OCI-M1 (cell line): Measurements from ENCODE around the gene ATP5MC2.
"Not testable (repeated sequence)": the region's sequence is repeated elsewhere in the genome, so short reads cannot be mapped to it uniquely, and the experiment has no call there.

Experiments
- DNase-seq: peaks from one replicate; lab custom pipeline; 2025; lab: John Stamatoyannopoulos, UW

Gene ATP5MC2

DNA sequence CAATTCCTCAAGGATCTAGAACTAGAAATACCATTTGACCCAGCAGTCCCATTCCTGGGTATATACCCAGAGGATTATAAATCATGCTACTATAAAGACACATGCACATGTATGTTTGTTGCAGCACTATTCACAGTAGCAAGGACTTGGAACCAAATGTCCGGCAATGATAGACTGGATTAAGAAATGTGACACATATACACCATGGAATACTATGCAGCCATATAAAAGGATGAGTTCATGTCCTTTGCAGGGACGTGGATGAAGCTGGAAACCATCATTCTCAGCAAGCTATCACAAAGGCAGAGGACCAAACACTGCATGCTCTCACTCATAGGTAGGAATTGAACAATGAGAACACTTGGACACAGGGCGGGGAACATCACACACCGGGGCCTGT, 29.6 kb downstream of the ATP5MC2 start:
- DNase-seq, result not testable (repeated sequence)

DNA sequence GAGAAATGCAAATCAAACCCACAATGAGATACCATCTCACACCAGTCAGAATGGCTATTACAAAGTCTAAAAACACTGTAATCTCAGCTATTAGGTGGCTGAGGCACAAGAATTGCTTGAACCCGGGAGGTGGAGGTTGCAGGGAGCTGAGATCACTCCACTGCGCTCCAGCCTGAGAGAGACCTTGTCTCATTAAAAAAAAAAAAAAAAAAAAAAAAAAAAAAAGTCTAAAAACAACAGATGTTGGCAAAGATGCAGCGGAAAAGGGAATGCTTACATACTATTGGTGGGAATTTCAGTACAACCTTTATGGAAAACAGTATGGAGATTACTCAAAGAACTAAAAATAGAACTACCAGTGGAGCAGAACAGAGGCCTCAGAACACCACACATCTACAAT, 30.7 kb downstream of the ATP5MC2 start:
- DNase-seq, result no peak

DNA sequence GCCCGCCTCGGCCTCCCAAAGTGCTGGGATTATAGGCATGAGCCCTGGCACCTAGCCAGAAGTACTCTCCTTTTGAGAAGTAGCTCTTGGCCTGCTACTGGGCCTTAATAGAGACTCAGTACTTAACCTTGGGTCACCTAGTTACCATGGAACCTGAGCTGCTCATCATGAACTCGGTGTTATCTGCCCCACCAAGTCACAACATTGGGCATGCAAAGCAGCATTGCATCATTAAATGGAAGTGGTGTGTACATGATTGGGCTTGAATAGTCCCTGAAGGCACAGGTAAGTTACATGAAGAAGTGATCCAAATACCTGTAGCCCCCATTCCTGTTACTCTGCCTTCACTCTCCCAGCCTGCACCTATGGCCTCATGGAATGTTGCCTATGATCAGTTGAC, 31.8 kb downstream of the ATP5MC2 start:
- DNase-seq, result no peak

DNA sequence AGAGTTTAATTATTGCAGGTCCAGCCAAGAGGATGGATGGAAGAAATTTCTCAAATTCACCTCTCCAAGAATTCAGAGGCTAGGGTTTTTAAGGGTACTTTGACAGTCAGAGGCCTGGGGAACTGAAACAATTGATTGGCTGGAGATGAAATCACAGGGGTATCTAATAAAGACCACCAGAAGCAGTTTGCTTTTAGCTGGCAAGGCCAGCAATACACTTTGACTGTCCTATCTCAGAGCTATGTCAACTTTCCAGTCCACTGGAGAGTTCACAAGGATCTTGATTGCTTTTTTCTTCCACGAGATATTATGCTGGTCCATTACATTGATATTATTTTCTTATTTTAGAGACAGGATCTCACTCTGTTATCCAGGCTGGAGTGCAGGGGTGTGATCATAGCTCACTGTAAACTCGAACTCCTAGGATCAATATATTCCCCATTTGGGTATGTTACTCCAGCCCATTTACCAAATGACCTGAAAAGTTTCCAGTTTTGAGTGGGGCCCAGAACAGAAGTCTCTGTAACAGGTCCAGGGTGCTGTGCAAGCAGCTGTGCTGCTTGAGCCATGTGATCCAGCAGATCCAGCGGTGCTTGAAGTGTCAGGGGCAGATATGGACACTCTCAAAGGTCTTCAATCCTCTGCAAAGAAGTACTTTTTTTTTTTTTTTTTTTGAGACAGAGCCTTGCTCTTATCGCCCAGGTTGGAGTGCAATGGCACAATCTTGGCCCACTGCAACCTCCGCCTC, 32.5 kb downstream of the ATP5MC2 start:
- DNase-seq, result no peak

DNA sequence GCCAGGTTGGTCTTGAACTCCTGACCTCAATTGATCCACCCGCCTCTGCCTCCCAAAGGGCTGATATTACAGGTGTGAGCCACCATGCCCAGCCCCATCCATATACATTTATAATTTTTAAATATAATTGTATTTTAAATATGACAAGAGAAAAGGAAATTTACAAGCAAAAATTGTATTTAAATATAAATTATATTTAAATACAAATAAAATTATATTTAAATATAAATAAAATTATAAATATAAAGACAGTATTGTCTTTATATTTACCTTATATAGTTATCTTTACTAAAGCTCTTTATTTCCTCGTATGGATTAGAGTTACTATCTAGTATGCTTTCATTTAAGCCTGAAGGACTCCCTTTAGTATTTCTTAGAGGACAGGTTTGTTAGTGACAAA, 37.8 kb downstream of the ATP5MC2 start:
- DNase-seq, result no peak

DNA sequence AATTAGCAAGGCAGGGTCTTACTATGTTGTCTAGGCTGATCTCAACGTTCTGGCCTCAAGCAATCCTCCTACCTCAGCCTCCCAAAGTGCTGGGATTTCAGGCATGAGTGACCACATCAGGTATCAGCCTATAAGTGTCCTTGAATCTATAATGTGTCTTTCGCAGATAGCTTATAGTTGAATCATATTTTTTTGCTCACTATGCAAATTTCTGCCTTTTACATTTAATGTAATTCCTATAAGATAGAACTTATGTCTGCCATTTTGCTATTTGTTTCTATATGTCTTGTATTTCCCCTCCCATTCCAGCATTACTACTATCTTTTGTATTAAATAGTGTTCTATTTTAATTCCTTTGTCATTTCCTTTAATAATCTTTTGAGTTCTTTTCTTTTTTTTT, 39.2 kb downstream of the ATP5MC2 start:
- DNase-seq, result no peak

DNA sequence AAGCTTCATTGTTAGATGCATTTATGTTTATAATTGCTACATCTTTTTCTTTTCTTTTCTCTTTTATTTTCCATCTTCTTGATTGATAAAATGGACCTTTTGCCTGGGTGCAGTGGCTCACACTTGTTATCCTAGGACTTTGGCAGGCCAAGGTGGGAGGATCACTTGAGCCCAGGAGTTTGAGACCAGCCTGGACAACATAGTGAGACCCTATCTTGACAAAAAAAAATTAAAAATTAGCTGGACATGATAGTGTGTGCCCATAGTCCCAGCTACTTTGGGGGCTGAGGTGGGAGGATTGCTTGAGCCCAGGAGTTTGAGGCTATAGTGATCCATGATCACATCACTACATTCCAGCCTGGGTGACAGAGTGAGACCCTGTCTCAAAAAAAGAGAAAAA, 40.2 kb downstream of the ATP5MC2 start:
- DNase-seq, result not testable (repeated sequence)

DNA sequence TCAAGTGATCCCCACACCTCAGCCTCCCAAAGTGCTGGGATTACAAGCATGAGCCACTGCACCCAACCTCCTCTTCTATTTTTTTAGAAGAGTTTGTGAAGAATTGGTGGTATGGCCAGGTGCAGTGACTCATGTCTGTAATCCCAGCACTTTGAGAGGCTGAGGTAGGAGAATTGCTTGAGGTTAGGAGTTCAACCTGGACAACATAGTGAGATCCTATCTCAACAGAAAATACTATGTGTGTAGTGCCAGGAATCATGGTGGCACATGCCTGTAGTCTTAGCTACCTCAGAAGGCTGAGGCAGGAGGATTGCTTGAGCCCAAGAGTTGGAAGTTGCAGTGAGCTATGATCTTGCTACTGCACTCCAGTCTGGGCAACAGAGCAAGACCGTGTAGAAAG, 44.2 kb downstream of the ATP5MC2 start:
- no peak for DNase-seq

DNA sequence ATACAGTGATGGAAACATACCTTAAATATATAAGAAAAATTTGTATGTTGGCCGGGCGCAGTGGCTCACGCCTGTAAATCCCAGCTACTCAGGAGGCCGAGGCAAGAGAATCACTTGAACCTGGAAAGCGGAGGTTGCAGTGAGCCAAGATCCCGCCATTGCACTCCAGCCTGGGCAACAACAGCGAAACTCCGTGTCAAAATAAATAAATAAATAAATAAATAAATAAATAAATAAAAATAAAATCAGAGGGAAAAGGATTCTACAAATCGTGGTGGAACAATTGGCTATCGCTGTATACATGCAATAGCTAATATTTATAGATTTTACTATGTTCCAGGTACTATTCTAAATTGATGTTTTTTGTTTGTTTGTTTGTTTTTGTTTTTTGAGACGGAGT, 48.0 kb downstream of the ATP5MC2 start:
- DNase-seq, result no peak

DNA sequence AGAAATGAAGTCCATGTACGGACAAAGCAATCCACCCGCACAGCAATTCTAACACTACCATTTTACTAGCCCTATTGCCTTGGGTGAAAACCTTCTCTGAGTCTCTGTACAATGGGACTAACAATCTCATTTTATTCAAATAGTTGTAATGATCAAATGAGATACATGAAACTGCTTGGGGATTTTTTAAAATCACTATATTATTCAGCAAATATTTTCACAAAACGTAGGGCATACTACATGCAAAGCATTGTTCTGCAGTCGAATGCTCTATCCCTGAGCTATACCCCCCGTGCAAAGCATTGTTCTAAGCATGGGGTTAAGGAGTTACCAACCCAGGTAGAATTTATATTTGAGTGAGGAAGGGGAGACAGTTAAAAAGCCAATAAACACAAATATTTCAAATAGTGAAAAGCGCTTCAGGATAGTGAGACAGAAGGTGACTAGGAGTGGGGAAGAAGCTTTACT, 49.1 kb downstream of the ATP5MC2 start:
- no peak for DNase-seq

DNA sequence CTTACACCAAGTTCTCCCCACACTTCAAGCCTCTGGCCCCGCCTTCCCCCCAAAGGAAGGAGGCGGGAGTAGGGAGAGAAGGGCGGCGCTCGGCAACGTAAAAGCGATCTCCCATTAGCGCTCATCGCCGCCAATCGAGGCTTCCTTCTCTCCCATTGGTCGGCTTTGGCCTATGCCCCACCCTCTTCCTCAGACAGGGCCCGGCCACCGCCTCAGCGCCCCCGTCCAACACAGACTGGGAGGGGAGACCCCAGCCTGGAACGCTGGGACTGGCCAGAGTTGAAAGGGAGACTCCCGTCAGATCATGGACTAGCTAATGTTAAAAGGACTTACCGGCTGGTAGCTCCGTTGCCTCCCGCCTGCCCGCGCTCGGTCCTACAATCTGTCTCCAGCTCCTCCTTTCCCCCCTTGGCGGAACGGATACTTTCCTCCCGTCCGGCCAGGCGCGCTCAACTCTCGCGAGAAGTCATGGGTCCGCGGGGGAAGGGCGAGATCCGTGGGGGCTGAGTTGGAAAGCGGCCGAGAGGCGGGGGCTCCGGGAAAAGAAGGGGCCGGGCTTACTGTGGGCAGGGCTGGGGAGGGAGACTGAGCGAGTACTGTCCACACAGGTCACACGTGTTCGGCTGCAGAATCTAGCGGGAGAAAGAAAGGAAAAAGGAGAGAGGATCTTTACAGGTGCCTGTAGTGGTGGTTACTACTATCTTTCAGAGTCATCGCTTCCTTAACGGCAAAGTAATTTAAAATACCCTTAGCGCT, 49.8 kb downstream of the ATP5MC2 start, which contains the start of gene ATF7:
Gene ATF7 (minus strand): TSS at position 437 of the 756 bp plus-strand sequence. CDS start 25,382 bp downstream, outside the sequence.
- peak; percentile 98 for DNase-seq

DNA sequence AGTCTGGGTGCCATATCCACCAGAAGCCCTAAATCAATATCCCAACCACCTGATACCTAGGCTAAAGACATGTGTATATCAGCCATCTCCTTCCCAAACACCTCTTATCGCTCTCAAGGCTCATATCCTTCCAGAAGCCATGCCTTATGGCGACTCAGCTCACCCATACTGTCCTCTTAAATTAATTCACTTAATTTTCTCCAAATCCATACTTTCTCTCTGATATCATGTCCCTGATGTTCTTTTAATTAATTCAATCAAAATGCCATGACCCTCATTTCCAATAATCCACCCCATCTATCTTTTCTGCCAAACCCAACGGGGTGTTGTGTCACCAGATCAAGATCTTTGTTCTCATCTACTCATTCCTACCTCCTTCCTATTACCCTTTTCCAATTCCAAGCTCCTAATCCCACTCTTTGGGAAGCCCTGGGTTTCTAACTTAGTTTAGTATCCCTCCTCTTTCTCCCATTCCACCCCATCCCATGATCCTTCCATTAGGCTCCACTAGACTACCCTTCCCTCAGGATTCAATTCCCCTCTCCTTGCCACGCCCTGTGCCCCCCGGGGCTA, 50.4 kb downstream of the ATP5MC2 start:
- no peak for DNase-seq

DNA sequence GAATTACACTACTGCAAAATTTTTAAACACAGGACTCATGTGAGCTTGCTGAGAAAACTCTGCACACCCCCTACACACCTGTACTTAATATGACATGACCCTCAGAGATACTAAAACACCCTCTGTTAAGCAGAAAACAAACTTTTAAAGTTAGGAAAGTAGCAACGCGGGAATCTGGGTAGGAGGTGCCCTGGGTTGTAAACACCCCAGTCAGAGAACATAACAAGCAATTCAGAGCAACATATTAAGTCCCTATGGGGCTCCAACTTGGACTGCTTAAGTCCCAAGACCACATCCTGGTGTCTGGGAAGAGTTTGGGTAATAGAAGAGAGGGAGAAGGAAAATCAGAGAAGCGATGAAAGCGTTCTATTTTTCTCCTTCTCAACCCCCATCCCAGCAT, 50.9 kb downstream of the ATP5MC2 start:
- DNase-seq, result peak; percentile 40

DNA sequence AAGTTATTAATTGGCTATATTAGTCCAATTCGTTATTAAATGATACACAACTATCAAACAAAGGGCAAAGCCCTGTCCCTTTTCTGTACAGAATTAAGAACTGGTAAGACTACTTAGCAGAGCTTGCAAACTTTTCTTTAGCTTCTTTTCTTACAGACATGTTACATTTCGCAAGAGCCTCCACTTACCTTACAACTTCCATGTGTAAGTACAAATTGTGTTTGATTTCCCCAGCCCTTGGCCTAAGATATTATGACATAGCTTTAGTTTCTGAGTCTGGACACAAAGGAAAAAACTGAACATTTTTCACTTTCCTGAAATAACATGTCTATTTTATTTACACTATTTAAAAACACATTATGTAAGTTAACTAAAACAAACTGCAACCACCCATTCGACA, 51.4 kb downstream of the ATP5MC2 start:
- peak; percentile 40 for DNase-seq

DNA sequence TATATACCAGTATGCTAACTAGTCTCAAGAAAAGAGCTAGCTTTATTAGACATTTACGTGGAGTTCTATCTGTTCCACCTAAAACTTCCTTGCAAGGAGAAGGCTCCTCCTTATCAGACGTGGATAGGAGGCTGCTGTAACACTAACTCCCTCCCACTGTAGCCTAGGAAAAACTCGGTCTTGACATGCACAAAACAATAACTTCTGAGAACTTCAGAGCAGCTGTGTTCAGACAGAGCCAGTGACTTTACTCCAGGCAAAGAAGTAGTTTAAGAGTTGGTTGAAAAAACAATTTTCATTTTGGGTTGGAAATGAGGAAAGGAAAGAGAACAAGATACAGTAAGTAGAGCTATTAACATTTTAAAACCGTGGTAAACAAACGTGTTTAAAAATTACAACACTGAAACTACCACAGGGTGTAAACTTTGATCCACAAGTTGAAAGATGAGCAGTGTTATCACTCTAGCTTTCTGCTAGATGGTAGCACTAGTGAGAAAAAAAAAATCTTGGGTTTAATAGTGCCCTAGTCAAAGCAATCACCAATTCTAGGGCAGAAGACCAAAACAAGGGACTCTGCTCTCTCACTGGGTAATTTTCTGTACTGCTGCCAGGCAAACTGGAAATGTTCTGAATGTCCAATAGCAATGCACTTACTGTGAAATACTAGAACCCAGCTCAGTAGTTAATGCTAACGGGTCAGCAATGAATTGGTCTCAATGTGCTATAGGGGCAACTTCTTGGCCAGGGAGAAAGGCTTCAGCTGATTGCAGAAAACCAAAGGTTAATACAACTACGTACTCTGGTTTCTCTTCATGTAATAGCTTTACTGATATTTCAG, 52.1 kb downstream of the ATP5MC2 start:
- DNase-seq, result peak; percentile 71

DNA sequence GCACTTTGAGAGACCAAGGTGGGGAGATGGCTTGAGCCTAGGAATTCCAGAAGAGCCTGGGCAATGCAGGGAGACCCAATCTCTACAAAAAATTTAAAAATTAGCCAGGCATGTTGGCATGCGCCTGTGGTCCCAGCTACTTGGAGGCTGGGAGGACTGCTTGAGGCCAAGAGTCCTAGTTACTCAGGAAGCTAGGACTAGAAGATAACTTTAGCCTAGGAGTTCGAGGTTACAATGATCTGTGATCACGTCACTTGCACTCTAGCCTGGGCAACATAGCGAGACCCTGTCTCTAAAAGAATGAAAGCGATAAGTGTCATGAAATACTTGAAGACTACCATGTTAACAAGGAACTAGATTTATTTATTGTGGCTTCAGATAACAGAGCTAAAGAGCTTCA, 53.2 kb downstream of the ATP5MC2 start:
- DNase-seq, result no peak

DNA sequence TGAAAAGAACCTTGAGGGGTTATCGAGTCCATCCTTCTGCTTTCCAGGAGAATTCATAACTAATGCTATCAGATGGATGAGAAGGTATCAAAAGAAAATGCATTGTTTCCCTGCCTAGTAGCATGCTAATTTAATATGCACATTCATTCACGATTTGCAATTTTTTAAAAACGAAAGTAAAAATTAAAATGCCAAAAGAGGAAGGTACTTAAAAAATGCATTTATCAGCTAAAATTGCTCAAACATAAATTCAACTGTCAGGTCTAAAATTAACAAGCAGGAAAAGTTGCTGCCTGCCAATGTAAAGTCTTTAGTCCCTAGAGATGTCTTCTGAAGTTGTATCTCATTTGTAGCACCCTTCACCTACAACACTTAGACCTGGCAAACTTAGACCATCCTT, 57.6 kb downstream of the ATP5MC2 start:
- DNase-seq, result peak; percentile 83

DNA sequence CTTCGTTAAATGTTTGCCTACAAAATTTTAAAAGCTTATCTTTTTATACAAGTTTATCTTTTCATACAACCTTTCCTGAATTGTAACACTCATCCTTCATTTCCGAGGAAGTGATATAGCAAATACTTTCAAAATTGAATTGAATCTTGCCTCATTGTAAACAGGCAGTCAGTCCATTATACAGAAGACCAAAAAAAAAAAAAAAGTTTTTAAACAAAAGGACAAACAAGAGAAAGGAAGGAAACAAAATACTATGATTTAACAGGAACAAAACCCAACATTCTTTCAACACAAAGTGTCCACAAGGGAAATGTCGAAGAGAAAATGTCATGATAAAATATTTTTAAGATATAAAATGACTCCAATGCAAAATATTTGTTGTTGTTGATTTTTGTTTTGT, 58.2 kb downstream of the ATP5MC2 start:
- DNase-seq, result peak; percentile 44

DNA sequence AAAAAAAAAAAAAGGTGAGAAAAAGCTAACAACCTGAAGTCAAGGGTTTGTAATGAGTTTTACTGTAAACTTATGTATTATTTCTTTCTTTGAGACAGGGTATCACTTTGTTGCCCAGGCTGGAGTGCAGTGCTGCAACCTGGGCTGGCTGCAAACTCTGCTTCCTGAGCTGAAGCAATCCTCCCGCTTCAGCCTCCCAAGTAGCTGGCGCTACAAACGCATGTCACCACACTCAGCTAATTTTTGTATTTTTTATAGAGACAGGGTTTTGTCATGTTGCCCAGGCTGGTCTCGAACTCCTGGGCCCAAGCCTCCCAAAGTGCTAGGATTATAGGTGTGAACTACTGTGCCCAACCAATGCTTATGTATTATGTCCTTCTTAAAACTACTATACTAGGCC, 58.9 kb downstream of the ATP5MC2 start:
- no peak for DNase-seq
